IMR-90 (cell line): ENCODE results near the gene RNF225. TPM values are rescaled to one million over a fixed set of nuclear protein-coding genes. Genes with fewer than 3 reads are reported as not detected.

Experiments used
- ATAC-seq: fragments of 200-7000 bp; cut with Tn5 transposase; 2 replicates; pipeline ENCODE4 v1.9.1; 2020; ENCODE audit warnings: low read depth, mild to moderate bottlenecking, moderate library complexity
- BruUV-seq: library from RNA; stranded (reverse); fragments of 400-500 nt; replicated peaks from 2 replicates; lab custom pipeline; 2021; lab: Mats Ljungman, UMichigan
- CTCF ChIA-PET: fragments of 300-600 bp; formaldehyde crosslinking; extraction: SDS; loops from one replicate; lab custom pipeline; 2021; ENCODE audit warnings: antibody characterized with exemption; lab: Yijun Ruan, JAX
- POLR2A ChIA-PET: fragments of 300-600 bp; sonication (Branson Sonifier 250); formaldehyde crosslinking; loops from one replicate; lab custom pipeline; 2022; ENCODE audit warnings: antibody characterized with exemption; ENCODE audit not compliant: unreplicated experiment; lab: Charles Lee
- DNase-seq: peaks from one replicate; pipeline ENCODE4 v3.0.0; 2013
- H2AFZ ChIP-seq: replicated peaks from 2 replicates; pipeline ENCODE3; 2013; ENCODE audit warnings: low read length, mild to moderate bottlenecking; ENCODE audit not compliant: poor library complexity
- H2AK5ac ChIP-seq: 2 replicates; pipeline ENCODE4 v1.6.1; 2013; ENCODE audit warnings: low read depth, low read length, inconsistent platforms
- H2AK9ac ChIP-seq: replicated peaks from 2 replicates; pipeline ENCODE3; 2013; ENCODE audit warnings: mild to moderate bottlenecking, low read depth, low read length, moderate library complexity; ENCODE audit not compliant: poor library complexity
- H2BK120ac ChIP-seq: 2 replicates; pipeline ENCODE4 v1.6.1; 2013; ENCODE audit warnings: low read depth, low read length, inconsistent platforms
- H2BK15ac ChIP-seq: 3 replicates; pipeline ENCODE4 v1.6.1; 2013; ENCODE audit warnings: low read depth, low read length, inconsistent platforms
- H2BK20ac ChIP-seq: 2 replicates; pipeline ENCODE4 v1.6.1; 2013; ENCODE audit warnings: low read depth, mild to moderate bottlenecking, inconsistent platforms, low read length, moderate library complexity
- H2BK5ac ChIP-seq: 2 replicates; pipeline ENCODE4 v1.6.1; 2013; ENCODE audit warnings: mild to moderate bottlenecking, low read depth, low read length, inconsistent platforms; ENCODE audit not compliant: poor library complexity, severe bottlenecking
- H3K14ac ChIP-seq: replicated peaks from 2 replicates; pipeline ENCODE4 v1.6.1; 2013; ENCODE audit warnings: low read depth, low read length, inconsistent platforms
- H3K18ac ChIP-seq: 2 replicates; pipeline ENCODE4 v1.6.1; 2013; ENCODE audit warnings: low read depth, low read length, control low read depth
- H3K23ac ChIP-seq: 2 replicates; pipeline ENCODE4 v1.6.1; 2013; ENCODE audit warnings: low read depth, low read length, inconsistent platforms
- H3K27ac ChIP-seq: 2 replicates; pipeline ENCODE4 v1.5.1; 2013; ENCODE audit warnings: mild to moderate bottlenecking, control low read depth, low read length; ENCODE audit not compliant: insufficient read depth
- H3K27me3 ChIP-seq: 2 replicates; pipeline ENCODE4 v1.6.1; 2013; ENCODE audit warnings: low read length; ENCODE audit not compliant: control insufficient read depth, insufficient read depth
- H3K36me3 ChIP-seq: 2 replicates; pipeline ENCODE4 v1.6.1; 2013; ENCODE audit warnings: low read length, mixed read lengths; ENCODE audit not compliant: control insufficient read depth, insufficient read depth
- H3K4ac ChIP-seq: 2 replicates; pipeline ENCODE4 v1.6.1; 2013; ENCODE audit warnings: low read depth, low read length, inconsistent platforms
- H3K4me1 ChIP-seq: 2 replicates; pipeline ENCODE4 v1.6.1; 2013; ENCODE audit warnings: low read length, mixed read lengths; ENCODE audit not compliant: control insufficient read depth, insufficient read depth
- H3K4me2 ChIP-seq: 2 replicates; pipeline ENCODE4 v1.6.1; 2013; ENCODE audit warnings: low read depth, mild to moderate bottlenecking, control low read depth, low read length, moderate library complexity
- H3K4me3 ChIP-seq: 2 replicates; pipeline ENCODE4 v1.5.1; 2013; ENCODE audit warnings: low read depth, mild to moderate bottlenecking, control low read depth, low read length, moderate library complexity; ENCODE audit not compliant: insufficient read depth
- H3K56ac ChIP-seq: 2 replicates; pipeline ENCODE4 v1.6.1; 2013; ENCODE audit warnings: low read length, inconsistent platforms; ENCODE audit not compliant: insufficient read depth; ENCODE audit errors: extremely low read depth
- H3K79me1 ChIP-seq, 2 experiments: 2 replicates each; pipeline ENCODE4 v1.6.1; 2013; ENCODE audit warnings: low read length in 2 of 2, inconsistent platforms in 1 of 2, low read depth in 1 of 2
- H3K9ac ChIP-seq: 2 replicates; pipeline ENCODE4 v1.6.1; 2013; ENCODE audit warnings: low read depth, low read length, control low read depth
- H3K9me1 ChIP-seq: 2 replicates; pipeline ENCODE4 v1.6.1; 2013; ENCODE audit warnings: low read length, inconsistent platforms; ENCODE audit not compliant: insufficient read depth
- H3K9me3 ChIP-seq: 2 replicates; pipeline ENCODE4 v1.6.1; 2013; ENCODE audit warnings: low read length; ENCODE audit not compliant: control insufficient read depth, insufficient read depth
- H4K20me1 ChIP-seq: 2 replicates; pipeline ENCODE4 v1.6.1; 2013; ENCODE audit warnings: low read length, inconsistent platforms; ENCODE audit not compliant: insufficient read depth
- H4K5ac ChIP-seq: 2 replicates; pipeline ENCODE4 v1.6.1; 2013; ENCODE audit warnings: mild to moderate bottlenecking, low read depth, low read length, control low read depth
- H4K8ac ChIP-seq, 2 experiments: 2 replicates each; pipeline ENCODE4 v1.6.1; 2013; ENCODE audit warnings: low read depth in 2 of 2, low read length in 2 of 2, control low read depth in 1 of 2, inconsistent platforms in 1 of 2
- H4K91ac ChIP-seq: 2 replicates; pipeline ENCODE4 v1.6.1; 2013; ENCODE audit warnings: low read depth, low read length, inconsistent platforms; ENCODE audit not compliant: insufficient read depth
- BHLHE40 ChIP-seq: fragments of 150-350 bp; IDR thresholded peaks from 2 replicates; pipeline ENCODE4 v1.6.1; 2016; ENCODE audit warnings: mild to moderate bottlenecking, low read depth, low read length
- CEBPB ChIP-seq: IDR thresholded peaks from 2 replicates; pipeline ENCODE4 v1.6.1; 2012; ENCODE audit warnings: low read depth, low read length, improper control_type of control experiment
- CHD1 ChIP-seq: IDR thresholded peaks from 2 replicates; pipeline ENCODE4 v1.6.1; 2012; ENCODE audit warnings: low read depth, low read length, improper control_type of control experiment
- FOS ChIP-seq: fragments of 150-350 bp; IDR thresholded peaks from 2 replicates; pipeline ENCODE4 v1.6.1; 2016; ENCODE audit warnings: low read depth, low read length
- MAFK ChIP-seq: IDR thresholded peaks from 2 replicates; pipeline ENCODE4 v1.6.1; 2012; ENCODE audit warnings: low read depth, low read length, improper control_type of control experiment
- MAZ ChIP-seq: IDR thresholded peaks from 2 replicates; pipeline ENCODE4 v1.6.1; 2012; ENCODE audit warnings: low read depth, mild to moderate bottlenecking, low read length, improper control_type of control experiment, moderate library complexity, borderline replicate concordance
- MXI1 ChIP-seq: IDR thresholded peaks from 2 replicates; pipeline ENCODE4 v1.6.1; 2012; ENCODE audit warnings: low read depth, mild to moderate bottlenecking, low read length, moderate library complexity, borderline replicate concordance
- NFE2L2 ChIP-seq: fragments of 150-350 bp; IDR thresholded peaks from 2 replicates; pipeline ENCODE4 v1.6.1; 2016; ENCODE audit warnings: low read depth, mild to moderate bottlenecking, low read length
- POLR2A ChIP-seq: IDR thresholded peaks from 2 replicates; pipeline ENCODE4 v1.6.1; 2012; ENCODE audit warnings: mild to moderate bottlenecking, low read depth, low read length
- RAD21 ChIP-seq: IDR thresholded peaks from 2 replicates; pipeline ENCODE4 v1.6.1; 2012; ENCODE audit warnings: low read length, improper control_type of control experiment
- RCOR1 ChIP-seq: IDR thresholded peaks from 2 replicates; pipeline ENCODE4 v1.6.1; 2012; ENCODE audit warnings: mild to moderate bottlenecking, low read length, improper control_type of control experiment; ENCODE audit not compliant: insufficient replicate concordance
- RFX5 ChIP-seq: IDR thresholded peaks from 2 replicates; pipeline ENCODE4 v1.8.0; 2012; ENCODE audit warnings: low read depth, mild to moderate bottlenecking, low read length, moderate library complexity
- SMC3 ChIP-seq: fragments of 150-350 bp; IDR thresholded peaks from 2 replicates; pipeline ENCODE4 v1.6.1; 2016; ENCODE audit warnings: low read depth, mild to moderate bottlenecking, antibody characterized with exemption, low read length, moderate library complexity
- WGBS, 2 experiments: methylation state at CpG; one replicate each; pipeline versions ENCODE4 v1.1.5 to v1.1.7; 2013; ENCODE audit warnings: missing lambda C conversion rate in 2 of 2; ENCODE audit not compliant: insufficient read length in 1 of 2; ENCODE audit errors: extremely low coverage in 2 of 2; 5-methylcytosine and 5-hydroxymethylcytosine counted together
- dilution Hi-C: fragments of 300-500 bp; cut with HindIII; formaldehyde crosslinking; loops from one replicate; pipeline ENCODE4 v1.14.3; 2018; ENCODE audit warnings: low sequenced_read_pairs; ENCODE audit not compliant: unreplicated experiment
- in situ Hi-C: fragments of 300-500 bp; cut with MboI; formaldehyde crosslinking; loops from 3 replicates; pipeline ENCODE4 v1.14.3; 2019; ENCODE audit warnings: low sequenced_read_pairs, inconsistent platforms, mixed read lengths
- intact Hi-C: fragments of 100-400 bp; cut with micrococcal nuclease; formaldehyde crosslinking; loops from 2 replicates; pipeline ENCODE4 v1.10.0; 2022
- polyA plus RNA-seq, 3 experiments: library from polyadenylated mRNA; depleted of rRNA; stranded (reverse); fragments of >200 nt; gene quantifications; 2 replicates each; pipeline ENCODE4 v1.2.3, GENCODE V29; 2012; ENCODE audit warnings: low replicate concordance in 1 of 3
- total RNA-seq: library from RNA; depleted of rRNA; stranded (reverse); fragments of >200 nt; gene quantifications from 2 replicates; pipeline ENCODE4 v1.2.3, GENCODE V29; 2012
- TF ChIP-seq, protein P1 (sequence below): fragments of 150-350 bp; IDR thresholded peaks from 2 replicates; pipeline ENCODE4 v1.6.1; 2017; ENCODE audit warnings: mild to moderate bottlenecking, antibody characterized with exemption, low read length, low read depth
- TF ChIP-seq, protein P2 (sequence below): conservative IDR thresholded peaks from 2 replicates; pipeline ENCODE4 v1.5.1; 2012; ENCODE audit warnings: mild to moderate bottlenecking, low read depth, low read length, improper control_type of control experiment
- TF ChIP-seq, protein P3 (sequence below): fragments of 150-350 bp; IDR thresholded peaks from 2 replicates; pipeline ENCODE4 v1.6.1; 2016; ENCODE audit warnings: low read depth, mild to moderate bottlenecking, low read length, moderate library complexity, borderline replicate concordance

Gene RNF225
- total and polyA plus RNA-seq, 2 of the 4 experiments (the other 2 are of a cell fraction) = 0.10 TPM; not detected in 1

DNA sequence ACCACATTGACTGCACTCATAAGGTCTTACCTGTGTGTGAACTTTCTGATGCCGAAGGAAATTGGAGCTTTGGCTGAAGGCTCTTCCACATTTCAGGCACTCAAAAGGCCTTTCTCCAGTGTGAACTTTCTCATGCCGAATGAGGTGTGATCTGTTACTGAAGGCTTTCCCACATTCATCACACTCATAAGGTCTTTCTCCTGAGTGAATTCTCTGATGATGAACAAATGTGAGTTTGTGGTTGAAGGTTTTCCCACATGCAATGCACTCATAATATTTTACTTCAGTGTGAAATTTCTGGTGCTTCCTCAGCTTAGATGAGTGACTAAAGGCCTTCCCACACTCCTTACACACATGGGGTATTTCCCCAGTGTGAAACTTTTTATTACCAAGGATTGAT lies 38.8 kb downstream of the RNF225 start:
- ATAC-seq (no peak), DNase-seq (peak; percentile 18)
- H3K4ac ChIP-seq = no peak overlapping the region
- in situ Hi-C loops (no loop called here), intact Hi-C loops (no loop called here), dilution Hi-C loops (no loop called here)
- H3K36me3 ChIP-seq = peaks cover 53% of the 10 kb centered on the region
- WGBS, 2 experiments = no CpG with 5 or more reads among the region's 2 CpGs
- H2BK20ac ChIP-seq = no peak overlapping the region
- H2AK5ac ChIP-seq = no peak overlapping the region
- H3K79me1 ChIP-seq = peaks cover 18 to 22% of the 10 kb centered on the region in 2 experiments
- no peaks in the 10 kb centered on the region for H4K20me1 ChIP-seq
- H3K27ac ChIP-seq = no peak overlapping the region
- no peak overlapping the region for H2AFZ ChIP-seq
- H2AK9ac ChIP-seq = no peak overlapping the region
- H3K14ac ChIP-seq = no peak overlapping the region
- no peak overlapping the region for H3K23ac ChIP-seq
- peaks cover 81% of the 10 kb centered on the region for H3K9me3 ChIP-seq
- H3K4me3 ChIP-seq = no peak overlapping the region
- H3K4me1 ChIP-seq = no peaks in the 10 kb centered on the region; the same call in 1 of the 2 replicates
- no peak overlapping the region for H3K9ac ChIP-seq
- no peaks in the 10 kb centered on the region for H3K9me1 ChIP-seq
- no peaks in the 10 kb centered on the region for H3K27me3 ChIP-seq
- H3K4me2 ChIP-seq = no peak overlapping the region
- TF ChIP-seq RAD21 (no peak), MAZ (no peak), RFX5 (no peak), RCOR1 (no peak), SMC3 (no peak), CEBPB (no peak), BHLHE40 (no peak), MAFK (no peak), NFE2L2 (no peak), MXI1 (no peak), POLR2A (no peak), FOS (no peak), CHD1 (no peak)
- TF ChIP-seq, protein P1, sequence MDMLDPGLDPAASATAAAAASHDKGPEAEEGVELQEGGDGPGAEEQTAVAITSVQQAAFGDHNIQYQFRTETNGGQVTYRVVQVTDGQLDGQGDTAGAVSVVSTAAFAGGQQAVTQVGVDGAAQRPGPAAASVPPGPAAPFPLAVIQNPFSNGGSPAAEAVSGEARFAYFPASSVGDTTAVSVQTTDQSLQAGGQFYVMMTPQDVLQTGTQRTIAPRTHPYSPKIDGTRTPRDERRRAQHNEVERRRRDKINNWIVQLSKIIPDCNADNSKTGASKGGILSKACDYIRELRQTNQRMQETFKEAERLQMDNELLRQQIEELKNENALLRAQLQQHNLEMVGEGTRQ = no peak
- TF ChIP-seq, protein P2, sequence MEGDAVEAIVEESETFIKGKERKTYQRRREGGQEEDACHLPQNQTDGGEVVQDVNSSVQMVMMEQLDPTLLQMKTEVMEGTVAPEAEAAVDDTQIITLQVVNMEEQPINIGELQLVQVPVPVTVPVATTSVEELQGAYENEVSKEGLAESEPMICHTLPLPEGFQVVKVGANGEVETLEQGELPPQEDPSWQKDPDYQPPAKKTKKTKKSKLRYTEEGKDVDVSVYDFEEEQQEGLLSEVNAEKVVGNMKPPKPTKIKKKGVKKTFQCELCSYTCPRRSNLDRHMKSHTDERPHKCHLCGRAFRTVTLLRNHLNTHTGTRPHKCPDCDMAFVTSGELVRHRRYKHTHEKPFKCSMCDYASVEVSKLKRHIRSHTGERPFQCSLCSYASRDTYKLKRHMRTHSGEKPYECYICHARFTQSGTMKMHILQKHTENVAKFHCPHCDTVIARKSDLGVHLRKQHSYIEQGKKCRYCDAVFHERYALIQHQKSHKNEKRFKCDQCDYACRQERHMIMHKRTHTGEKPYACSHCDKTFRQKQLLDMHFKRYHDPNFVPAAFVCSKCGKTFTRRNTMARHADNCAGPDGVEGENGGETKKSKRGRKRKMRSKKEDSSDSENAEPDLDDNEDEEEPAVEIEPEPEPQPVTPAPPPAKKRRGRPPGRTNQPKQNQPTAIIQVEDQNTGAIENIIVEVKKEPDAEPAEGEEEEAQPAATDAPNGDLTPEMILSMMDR = no peak
- TF ChIP-seq, protein P3, sequence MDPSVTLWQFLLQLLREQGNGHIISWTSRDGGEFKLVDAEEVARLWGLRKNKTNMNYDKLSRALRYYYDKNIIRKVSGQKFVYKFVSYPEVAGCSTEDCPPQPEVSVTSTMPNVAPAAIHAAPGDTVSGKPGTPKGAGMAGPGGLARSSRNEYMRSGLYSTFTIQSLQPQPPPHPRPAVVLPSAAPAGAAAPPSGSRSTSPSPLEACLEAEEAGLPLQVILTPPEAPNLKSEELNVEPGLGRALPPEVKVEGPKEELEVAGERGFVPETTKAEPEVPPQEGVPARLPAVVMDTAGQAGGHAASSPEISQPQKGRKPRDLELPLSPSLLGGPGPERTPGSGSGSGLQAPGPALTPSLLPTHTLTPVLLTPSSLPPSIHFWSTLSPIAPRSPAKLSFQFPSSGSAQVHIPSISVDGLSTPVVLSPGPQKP = no peak
- POLR2A ChIA-PET = no interaction called here
- no peak overlapping the region for H4K8ac ChIP-seq
- H4K91ac ChIP-seq = no peak overlapping the region
- no peak overlapping the region for H2BK120ac ChIP-seq
- CTCF ChIA-PET = no interaction called here
- H3K56ac ChIP-seq = no peak overlapping the region
- no peak overlapping the region for H2BK5ac ChIP-seq
- no TSS peak for BruUV-seq
- no peak overlapping the region for H3K18ac ChIP-seq
- no peak overlapping the region for H2BK15ac ChIP-seq
- no peak overlapping the region for H4K5ac ChIP-seq
